T-helper 2 cell treated with Interferon-gamma antibody and Interleukin-4, amounts not matched to agents 100 ng/mL and 5 ng/mL, for 36 hours (primary cell): ENCODE measurements around the gene SLC22A23. TPM values are rescaled to one million over a fixed set of nuclear protein-coding genes. Genes with fewer than 3 reads are reported as not detected.

Source experiments
- intact Hi-C: fragments of 100-400 bp; cut with micrococcal nuclease; formaldehyde crosslinking; loops from one replicate; pipeline ENCODE4 v1.15.1; 2023
- total RNA-seq: library from RNA; stranded (reverse); gene quantifications from 2 replicates; pipeline ENCODE4 v1.2.3, GENCODE V29; 2022

Gene SLC22A23
- total RNA-seq, 1 donor from 2014 or later = 0.27 TPM

- intact Hi-C loops = no loop called here
These were observed 16.9 kb upstream of the SLC22A23 start for GRCh38 chr6:3473773-3474172.

DNA sequence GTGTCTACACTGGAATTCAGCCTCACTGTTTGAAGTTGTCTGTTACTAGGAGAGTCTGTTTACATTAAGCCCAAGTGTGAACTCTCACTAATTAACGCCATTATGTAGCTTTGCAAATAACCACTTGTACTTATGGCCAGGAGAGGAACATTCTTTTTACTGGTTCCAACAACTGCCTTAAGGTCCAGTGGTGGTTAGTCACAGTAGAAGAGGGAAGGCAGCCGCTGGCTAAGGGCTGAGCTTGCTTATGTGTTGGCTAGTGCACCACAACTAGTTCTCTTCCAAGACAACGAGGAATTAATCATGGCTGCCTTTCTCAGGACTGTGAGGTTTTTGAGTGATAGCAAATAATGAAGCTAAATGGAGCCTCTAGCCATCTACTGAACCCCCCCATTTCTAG, 14.9 kb upstream of the SLC22A23 start:
- intact Hi-C loops = no loop called here

DNA sequence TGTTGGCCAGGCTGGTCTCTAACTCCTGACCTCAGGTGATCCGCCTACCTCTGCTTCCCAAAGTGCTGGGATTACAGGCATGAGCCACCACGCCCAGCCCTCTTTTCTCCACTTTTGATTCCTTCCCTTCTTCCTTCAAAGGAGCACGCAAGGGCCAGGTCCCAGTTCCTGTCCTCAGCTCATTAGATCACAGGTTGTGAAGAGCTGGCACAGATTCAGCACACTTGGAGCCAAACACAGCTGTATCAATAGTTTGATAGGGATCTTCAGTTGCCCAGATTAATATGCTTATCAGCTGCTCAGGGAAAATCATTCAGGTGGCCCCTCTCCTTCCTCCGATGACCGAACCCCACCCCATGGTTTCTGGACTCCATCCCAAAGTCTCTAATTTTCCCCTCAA, 14.4 kb upstream of the SLC22A23 start:
- intact Hi-C loops = no loop called here

DNA sequence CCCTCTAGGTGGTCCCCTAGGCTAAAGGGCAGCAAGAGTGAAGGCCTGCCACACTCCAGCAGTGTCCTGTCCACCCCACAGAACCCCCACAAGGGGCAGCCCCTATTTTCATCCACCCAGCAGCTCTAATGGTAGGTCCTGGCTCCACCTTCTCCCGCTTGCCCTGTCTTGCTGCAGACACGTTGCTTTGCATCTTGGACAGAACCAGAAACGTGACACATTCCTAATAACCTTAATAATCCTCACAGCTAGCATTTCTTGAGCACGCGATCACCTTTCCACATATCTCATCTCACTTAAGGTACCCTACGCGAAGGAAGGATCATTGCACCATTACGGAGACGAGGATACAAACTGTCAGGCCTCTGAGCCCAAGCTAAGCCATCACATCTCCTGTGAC, 11.7 kb upstream of the SLC22A23 start:
- intact Hi-C loops = no loop called here

DNA sequence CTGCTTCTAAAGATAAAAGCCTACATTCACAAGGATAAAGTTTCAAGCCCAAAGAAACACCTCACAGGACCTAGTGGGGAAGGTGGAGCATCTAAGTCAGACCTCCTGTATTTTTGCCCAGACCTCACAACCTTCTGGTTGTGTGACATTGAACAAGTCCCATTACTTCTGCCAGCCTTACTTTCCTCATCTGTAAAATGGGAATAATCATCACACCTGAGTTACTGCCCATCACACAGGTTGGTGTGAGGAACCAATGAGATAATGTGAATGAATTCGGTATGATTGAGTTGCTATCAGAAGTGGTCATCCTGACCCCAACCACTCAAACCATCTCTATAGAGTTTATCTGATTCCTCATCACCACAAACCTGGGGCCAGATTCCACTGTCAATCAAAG, 11.1 kb upstream of the SLC22A23 start:
- intact Hi-C loops = no loop called here

- intact Hi-C loops = no loop called here
These were observed 9.8 kb upstream of the SLC22A23 start for GRCh38 chr6:3466488-3467219.

- intact Hi-C loops = no loop called here
These were observed 3.4 kb upstream of the SLC22A23 start for GRCh38 chr6:3460253-3460652.

DNA sequence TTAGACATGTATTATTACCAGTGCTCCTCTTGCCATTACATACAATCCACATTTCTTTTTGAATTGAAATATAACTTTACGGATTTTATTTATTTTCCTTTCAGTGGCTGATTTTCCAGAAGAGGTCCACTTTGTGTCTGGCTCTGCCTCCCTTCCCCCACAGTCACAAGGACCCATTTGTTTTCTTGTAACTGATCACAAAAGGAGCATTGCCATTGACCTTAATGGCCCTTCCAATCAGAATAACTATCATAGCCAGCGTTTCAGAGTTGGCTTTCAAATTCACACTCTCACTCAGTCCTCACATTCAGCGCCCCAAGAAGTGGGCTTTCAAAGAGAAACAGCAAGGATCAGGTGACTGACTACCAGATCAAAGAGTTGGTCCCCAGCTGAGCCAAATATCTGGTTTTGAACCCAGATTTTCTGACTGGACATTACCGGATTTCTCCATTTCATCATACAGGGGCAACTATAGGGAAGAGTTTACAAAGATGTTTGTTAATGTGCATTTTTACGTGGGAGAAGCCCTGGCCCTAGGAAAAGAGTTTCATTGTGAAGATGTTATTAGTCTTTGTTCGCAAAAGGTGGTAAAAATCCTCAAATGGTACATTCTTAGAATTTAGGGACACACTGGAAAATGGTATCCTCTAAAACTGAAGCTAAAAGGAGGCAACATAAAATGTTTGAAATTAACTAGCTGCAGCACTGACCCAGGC, 2.0 kb upstream of the SLC22A23 start:
- intact Hi-C loops = loop anchor here (2.0 kb wide), 1 partner anchor 180 kb away; no protein-coding TSS in a partner anchor

DNA sequence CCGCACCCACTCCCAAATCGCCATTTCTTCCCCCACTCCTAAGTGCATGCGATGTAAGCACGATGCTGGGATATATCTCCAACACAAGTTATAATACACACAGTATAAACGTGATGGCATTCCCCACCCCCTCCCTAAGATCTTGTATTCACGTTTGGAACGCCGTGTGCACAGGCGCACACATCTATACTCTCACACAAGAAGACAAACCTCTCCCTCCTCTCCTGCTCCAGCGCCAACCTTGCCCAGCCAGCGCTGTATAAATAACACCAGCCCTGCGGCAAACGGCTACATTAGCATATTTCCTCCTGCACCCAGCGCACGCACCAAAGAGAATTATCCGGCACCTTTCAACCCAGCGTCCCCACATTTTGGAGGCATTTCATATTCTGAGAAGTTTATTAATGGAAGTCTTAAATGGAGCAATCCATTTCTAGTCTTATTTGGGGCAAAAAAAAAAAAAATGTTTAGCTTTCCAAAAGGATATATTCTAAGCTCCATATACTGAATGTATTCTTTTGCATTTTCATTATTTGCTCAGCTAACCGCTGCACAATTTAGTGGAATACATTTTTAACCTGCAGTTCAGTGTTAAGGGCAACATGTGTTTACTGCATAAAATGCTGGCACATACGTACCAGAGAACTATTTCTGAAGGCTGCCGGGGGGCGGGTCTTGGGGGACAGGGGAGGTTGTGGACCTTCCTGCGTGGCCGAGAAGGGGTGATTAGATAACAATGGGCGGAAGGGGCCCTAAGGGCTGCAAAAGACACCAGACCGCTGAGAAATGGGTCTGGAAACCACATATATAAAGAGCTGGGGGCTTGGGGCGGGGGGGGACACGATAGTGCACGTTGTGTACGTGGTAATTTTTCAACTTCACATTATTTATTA, 1.1 kb upstream of the SLC22A23 start:
- intact Hi-C loops = loop anchor here (2.0 kb wide), 1 partner anchor 179 kb away; no protein-coding TSS in a partner anchor

DNA sequence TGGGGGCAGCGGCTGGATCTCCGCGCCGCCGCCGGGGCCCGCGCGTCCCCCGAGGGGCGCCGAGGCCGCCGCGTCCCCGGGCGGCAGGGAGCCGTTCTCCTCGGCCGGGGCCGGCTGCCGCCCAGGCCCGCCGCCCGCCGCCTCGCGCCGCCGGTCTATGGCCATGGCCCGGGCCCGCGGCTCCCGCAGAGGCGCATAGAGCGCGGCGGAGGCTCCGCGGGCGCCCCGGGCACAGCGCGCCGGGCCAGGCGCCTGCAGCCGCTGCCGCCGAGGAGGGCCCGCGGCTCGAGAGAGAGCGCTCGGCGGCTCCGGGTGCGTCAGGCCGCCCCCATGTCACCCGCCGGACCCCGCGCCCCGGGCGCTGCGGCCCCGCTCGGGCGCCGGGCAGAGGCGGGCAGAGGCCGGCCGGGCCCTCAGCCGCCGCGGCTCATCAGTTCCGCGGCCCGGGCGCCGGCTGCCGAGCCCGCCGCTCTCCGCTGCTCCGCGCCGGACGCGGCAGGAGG, 404 bp downstream of the SLC22A23 start:
- intact Hi-C loops = no loop called here

GRCh38 chr6:3455569-3456394, 1.1 kb downstream of the SLC22A23 start:
- intact Hi-C loops = no loop called here

GRCh38 chr6:3455147-3455568, 1.7 kb downstream of the SLC22A23 start:
- intact Hi-C loops = no loop called here

- intact Hi-C loops = no loop called here
These were observed 2.4 kb downstream of the SLC22A23 start for GRCh38 chr6:3454273-3455010.

DNA sequence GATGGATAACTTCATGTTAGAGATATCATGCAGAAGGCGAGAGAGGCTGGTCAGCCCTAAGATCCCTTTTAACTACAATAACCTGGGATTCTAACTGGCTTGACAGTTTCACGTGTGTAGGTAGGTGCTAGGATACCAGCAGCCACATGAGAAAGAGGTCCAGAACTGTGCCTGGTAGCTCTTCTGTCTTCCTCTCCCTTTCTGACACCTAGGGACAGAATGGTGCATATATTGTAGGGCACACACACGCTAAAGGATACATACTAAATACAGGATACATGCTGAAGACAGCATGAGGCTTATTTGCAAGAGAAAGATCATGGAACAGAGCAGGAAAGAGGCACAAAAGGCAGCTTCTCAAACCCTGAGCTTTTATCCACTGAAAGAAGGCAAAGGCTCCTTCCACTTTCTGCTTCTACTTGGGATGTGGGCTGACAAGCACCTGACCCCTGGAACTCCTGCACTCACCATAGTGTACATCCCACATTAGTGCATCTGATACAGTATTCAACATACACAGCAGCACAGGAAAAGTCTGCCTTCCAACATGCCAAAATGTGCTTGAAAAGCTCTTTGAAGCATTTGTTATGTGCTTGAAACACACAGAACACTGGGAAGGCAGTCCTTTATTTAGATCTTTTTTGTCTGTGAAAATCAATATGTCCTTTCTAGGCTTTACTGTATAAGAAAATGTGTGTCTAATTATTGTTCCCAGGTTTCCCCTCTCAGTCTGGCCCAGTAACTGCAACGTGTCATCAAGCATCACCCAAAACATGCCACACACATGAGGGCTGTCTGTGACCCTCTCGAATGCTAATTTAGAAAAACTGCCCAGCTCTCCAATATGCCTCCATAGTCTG, 3.2 kb downstream of the SLC22A23 start:
- intact Hi-C loops = no loop called here

GRCh38 chr6:3451498-3451897, 5.4 kb downstream of the SLC22A23 start:
- intact Hi-C loops = no loop called here

DNA sequence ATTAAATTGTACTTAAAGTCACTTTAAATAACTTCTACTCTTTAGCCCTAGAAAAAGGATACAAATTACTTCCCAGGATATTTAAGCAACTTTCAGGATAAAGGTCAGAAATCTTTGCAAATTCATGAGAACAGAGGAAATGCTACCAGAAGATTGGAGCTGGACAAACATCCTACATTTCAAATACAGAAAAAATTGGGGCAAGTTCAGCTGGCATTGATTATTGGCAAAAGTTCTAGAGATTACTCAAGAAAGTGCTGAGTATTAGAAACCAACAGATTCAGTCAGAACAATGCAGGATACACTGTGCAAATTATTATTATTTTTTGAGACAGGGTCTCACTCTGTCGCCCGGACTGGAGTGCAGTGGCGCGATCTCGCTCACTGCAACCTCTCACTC, 6.0 kb downstream of the SLC22A23 start:
- intact Hi-C loops = no loop called here

DNA sequence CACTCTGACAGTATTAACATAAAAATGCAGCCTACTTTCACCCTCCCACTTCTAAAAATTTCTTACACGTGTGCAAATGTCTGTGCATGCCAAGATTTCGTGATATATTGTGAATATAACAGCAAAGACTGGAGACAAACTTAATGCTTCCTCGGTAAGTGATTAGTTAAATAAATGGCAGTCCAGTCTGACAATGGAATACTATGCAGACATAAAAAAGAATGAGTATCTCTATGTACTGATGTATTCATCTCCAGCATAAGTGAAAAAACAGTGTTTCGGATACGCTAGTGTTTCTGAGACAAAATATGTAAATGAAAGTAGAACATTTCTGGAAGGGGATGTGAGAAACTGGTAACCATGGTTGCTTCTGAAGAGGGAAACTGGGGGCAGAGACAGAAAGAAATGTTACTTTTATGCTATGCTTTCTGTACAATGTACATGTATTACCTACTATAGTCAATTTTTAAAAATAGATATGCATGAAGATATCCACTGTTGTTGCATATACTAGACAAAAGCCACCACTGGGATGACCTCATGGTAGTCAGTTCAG, 7.0 kb downstream of the SLC22A23 start:
- intact Hi-C loops = no loop called here

DNA sequence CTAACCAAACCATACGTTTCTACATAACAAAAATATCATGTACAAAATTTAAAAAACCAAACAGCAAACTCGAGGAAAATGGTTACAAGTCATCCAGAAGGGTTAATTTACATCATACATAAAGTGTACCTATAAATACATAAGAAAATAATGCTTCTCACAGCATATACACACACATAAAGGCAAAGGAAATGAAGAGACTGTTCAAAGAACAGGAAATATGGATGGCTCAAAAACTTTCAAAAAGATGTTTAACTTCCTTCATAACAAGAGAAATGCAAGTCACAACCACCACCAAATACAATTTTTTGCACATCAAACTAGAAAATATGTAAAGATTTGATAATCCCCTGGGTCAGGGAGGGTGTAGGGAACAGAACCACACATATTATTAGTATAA, 7.5 kb downstream of the SLC22A23 start:
- intact Hi-C loops = no loop called here

DNA sequence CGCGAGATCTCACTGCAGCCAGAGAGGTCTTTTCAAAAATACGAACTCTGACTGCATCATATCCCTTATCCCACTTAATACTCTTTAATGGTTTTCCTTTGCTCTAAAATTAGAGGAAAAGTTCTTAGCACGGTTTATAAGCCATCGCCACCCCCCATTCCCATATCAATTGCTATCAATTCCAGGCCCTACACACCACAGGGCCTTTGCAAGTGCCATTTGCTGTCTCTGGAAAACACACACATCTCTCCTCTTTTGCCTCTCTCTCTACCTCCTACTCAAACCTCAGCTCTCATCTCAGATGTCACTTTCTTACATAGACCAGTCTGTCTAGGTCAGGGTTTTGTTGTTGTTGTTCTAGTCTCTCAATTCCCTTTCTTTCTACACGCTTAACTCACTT, 9.8 kb downstream of the SLC22A23 start:
- intact Hi-C loops = no loop called here
